SKM-1 (cell line): Measurements from ENCODE around the gene RD3L.

Experiments
- DNase-seq: peaks from one replicate; lab custom pipeline; 2025; ENCODE audit not compliant: unreplicated experiment; lab: John Stamatoyannopoulos, UW

Gene RD3L

DNA sequence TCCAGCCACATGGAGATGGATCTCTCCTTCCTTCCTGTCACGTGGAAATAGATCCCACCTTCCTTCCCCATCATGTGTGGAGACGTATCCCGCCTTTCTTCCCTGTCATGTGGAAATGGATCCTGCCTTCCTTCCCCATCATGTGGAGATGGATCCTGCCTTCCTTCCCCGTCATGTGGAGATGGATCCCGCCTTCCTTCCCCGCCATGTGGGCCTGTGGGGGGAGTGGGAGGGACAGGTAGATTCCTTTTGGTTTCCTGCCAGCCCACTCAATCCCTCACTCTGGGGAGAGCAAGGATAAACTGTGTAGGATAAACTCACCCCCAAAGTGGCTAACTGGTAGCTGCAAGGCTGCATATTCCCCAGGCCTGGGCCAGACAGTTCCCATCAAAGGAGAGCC is 45.8 kb downstream of the RD3L start:
- DNase-seq = no peak

GRCh38 chr14:103894723-103895059 is 47.6 kb downstream of the RD3L start:
- DNase-seq = no peak

DNA sequence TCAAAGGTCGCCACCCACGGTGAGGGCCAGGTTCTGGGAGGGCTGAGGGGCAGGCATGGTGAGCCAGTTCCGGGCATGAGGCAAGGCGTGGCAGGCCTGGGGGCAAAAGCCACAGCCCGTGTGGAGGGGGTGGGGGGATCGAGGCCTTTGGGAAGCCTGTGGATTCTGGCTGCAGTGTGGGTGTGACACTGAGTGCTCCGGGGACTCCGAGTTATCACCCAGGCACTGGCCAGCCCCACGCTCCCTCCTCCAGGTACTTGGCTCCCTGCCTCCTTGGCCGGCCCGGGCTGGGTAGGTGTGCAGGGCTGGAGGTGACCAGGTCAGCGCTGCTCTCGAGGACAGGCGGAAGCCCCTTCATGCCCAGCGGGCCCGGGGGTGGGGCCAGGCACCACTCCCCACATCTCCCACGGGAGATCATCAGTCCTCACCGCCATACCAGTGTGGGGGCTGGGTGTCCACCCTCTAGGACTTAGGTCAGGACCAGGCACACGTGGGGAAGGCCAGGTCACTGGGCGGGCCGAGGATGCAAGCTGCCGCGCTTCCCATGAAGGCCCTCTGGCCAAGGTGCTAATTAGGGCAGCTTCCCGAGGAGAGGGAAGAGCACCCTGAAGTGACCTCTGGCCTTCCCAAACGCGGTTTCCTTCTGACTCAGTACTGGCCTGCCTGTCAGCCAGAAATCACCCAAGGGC is 48.2 kb downstream of the RD3L start:
- DNase-seq = no peak

- DNase-seq = no peak
Observed at GRCh38 chr14:103892247-103892646, 50.1 kb downstream of the RD3L start.

DNA sequence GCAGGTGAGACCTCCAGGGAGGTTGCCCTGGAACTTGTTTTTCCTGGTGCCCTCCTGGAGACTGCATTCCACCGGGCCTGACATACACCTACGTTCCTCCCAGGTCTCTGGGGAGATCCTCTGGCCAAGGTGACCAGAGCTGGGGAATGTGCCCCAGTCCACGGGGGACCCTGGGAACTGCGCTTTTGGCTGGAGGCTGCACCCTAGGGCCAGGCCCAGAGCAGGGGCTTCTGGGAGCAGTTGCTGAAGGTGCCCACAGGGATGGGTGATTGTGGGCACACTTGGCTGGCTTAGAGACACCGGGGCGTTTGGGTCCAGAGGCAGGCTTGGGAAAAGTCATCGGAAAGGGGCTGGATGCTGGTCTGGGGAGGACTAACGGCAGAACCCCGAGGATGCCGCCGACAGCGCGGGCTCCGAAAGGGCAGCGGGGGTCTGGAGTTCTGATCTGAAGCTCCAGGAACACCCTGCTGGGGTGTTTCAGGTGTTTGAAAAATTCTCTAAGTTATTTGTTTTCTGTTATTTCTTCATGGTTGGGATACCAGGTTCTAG is 50.6 kb downstream of the RD3L start:
- no peak for DNase-seq

DNA sequence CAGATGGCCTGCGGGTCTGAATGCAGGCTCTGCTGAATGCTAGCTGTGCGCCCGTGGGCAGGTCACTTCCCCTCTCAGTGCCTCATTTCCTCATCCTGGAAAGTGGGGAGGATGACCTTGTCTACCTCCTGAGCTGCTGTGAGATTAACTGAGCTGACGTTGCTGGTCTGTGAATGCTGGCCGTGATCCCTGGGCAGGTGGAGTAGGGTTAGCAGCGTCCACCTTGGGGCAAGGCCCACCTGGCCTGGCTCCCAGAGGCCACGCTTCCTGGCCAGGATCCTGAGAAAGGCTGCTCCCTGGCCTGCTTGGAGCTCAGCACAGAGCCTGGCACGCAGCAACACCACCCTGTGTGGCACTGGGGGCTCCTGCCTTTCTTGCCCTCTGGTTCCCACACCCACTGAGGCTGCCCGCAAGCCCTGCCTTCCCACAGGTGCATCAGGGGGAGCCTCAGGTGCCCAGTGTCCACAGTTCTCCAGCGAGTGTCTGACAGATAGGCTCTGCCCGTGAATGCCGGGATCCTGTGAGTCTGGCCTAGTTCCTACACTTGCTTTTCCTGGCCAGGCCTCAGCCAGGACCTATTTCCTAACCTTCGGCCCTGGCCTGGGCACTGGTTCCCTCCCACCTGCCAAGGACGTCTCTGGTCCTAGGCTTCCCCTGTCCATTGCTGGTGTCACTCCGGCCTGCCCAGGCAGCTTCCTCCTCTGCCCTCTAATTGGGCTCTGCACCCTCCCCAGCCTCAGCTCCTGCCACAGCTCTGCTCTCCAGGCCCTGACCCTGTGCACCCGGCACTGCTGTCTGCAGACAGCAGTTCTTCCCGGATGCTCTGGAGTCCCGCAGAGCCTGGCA is 51.3 kb downstream of the RD3L start:
- DNase-seq = no peak
